Stimulated activated naive B cell treated with anti-CD40 and anti-IgM and Interleukin-4, amounts not matched to agents 10 μg/mL and 1 μg/mL and 100 μg/mL, for 72 hours (primary cell): Measurements from ENCODE around the gene POM121L2.

Source experiments
- ATAC-seq, 2 donors: fragments of 150-1000 bp; cut with Tn5 transposase; replicated peaks; 2 replicates each; pipeline ENCODE4 v1.10.0; 2021; ENCODE audit warnings: moderate library complexity in 1 of 2
- DNase-seq: peaks from one replicate; pipeline ENCODE4 v3.0.0; 2021
- H3K27ac Mint-ChIP-seq: one replicate; pipeline ENCODE4 v1.8.0; 2022; ENCODE audit warnings: mild to moderate bottlenecking, mixed read lengths
- H3K27me3 Mint-ChIP-seq, 2 donors: one replicate each; pipeline ENCODE4 v1.8.0; 2022; ENCODE audit warnings: mixed read lengths in 2 of 2
- H3K36me3 Mint-ChIP-seq, 2 donors: one replicate each; pipeline ENCODE4 v1.8.0; 2022; ENCODE audit warnings: mixed read lengths in 2 of 2, mild to moderate bottlenecking in 1 of 2
- H3K4me1 Mint-ChIP-seq, 2 donors: one replicate each; pipeline ENCODE4 v1.8.0; 2022; ENCODE audit warnings: mixed read lengths in 2 of 2, mild to moderate bottlenecking in 1 of 2
- H3K4me3 Mint-ChIP-seq, 2 donors: one replicate each; pipeline ENCODE4 v1.8.0; 2022; ENCODE audit warnings: mild to moderate bottlenecking in 2 of 2, mixed read lengths in 2 of 2, moderate library complexity in 1 of 2
- H3K9me3 Mint-ChIP-seq, 2 donors: one replicate each; pipeline ENCODE4 v1.8.0; 2022; ENCODE audit warnings: mixed read lengths in 2 of 2, mild to moderate bottlenecking in 1 of 2

Gene POM121L2

DNA sequence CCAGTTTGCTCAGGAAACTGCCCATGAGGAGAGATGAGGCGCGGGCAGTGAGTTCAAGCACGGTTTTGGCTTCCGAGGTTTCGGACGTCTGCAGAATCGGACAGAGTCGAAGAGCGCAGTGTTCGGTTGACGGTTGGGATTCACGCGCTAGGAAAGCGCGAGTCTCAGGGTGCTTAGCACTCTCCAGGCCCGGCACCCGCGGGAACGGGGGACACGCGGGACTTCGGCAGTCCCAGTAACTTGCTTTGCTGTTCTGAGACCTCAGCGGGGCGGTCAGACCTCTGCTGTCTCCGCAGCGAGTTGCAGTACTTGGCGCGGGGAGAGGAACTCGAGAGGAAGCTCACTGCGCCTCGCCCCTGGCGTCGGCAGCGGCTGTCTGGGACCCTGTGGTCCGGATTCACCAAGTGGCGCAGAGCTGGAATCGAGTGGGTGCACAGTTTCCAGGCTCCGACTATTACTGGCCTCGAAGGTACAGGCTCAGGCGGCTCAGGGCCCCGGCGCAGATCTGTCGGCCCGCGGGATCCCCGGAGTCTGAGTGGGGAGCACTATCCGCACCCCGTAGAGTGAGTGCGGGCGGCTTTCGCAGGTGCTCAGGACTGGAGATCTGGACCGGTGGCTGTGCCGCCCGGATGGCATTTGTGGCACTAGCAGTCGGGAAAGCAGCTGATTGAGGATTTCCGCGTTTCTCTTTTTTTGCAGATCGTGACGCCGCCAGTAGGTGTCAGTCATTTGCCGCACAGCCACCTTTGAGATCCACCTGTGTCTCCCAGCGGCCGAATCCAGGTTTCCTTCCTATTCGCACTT, at the start of gene POM121L2:
Gene POM121L2 (minus strand): TSS at position 128 of the 804 bp plus-strand sequence. CDS start 103 bp downstream, at position 25.
- Mint-ChIP-seq H3K4me1 (peaks cover 9 to 12% of the 10 kb centered on the region in 2 donors), H3K27ac (peak within 1 kb of the TSS; percentile 75), H3K9me3 (peaks cover 4% of the 10 kb centered on the region in 2 donors), H3K4me3 (peak within 1 kb of the TSS; percentile 82 to 85), H3K36me3 (peaks cover 0 to 1% of the 10 kb centered on the region in 2 donors), H3K27me3 (peaks cover 68 to 79% of the 10 kb centered on the region in 2 donors)
- ATAC-seq = peak; percentile 64 to 68
- DNase-seq = peak; percentile 40

DNA sequence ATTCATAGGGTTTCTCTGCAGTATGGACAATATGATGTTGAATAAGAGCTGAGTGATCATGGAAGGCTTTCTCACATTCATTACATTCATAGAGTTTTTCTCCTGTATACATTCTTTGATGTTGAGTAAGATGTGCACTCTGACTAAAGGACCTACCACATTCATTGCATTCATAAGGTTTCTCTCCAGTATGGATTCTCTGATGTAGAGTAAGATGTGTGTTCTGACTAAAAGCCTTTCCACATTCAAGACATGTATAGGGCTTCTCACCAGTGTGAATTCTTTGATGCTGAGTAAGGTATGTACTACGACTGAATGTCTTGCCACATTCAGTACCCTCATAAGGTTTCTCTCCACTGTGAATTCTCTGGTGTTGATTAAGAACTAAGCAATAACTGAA, 47.2 kb upstream of the POM121L2 start:
- Mint-ChIP-seq H3K4me3 (no peak overlapping the region), H3K4me1 (no peaks in the 10 kb centered on the region), H3K27me3 (peaks cover 4 to 20% of the 10 kb centered on the region in 2 donors), H3K9me3 (peaks cover 26 to 34% of the 10 kb centered on the region in 2 donors), H3K36me3 (peaks cover 4 to 17% of the 10 kb centered on the region in 2 donors), H3K27ac (no peak overlapping the region)
- DNase-seq = no peak
- no peak for ATAC-seq

DNA sequence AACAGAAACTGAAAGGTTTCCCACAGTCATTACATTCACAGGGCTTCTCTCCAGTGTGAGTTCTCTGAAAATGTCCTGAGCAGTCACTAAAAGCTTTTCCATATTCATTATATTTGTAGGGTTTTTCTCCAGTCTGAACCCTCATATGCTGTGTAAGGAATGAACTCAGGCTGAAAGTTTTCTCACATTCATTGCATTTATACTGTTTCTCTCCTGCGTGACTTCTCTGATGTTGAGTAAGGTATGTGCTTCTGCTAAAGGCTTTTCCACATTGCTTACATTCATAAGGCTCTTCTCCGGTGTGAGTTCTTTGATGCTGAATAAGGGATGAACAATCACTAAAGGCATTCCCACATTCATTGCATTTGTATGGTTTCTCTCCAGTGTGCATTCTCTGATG, 46.7 kb upstream of the POM121L2 start:
- H3K9me3 Mint-ChIP-seq = peaks cover 29 to 34% of the 10 kb centered on the region in 2 donors
- ATAC-seq = no peak
- DNase-seq = no peak
- H3K4me3 Mint-ChIP-seq = no peak overlapping the region
- no peak overlapping the region for H3K27ac Mint-ChIP-seq
- peaks cover 4 to 20% of the 10 kb centered on the region in 2 donors for H3K27me3 Mint-ChIP-seq
- H3K4me1 Mint-ChIP-seq = no peaks in the 10 kb centered on the region
- H3K36me3 Mint-ChIP-seq = peaks cover 4 to 17% of the 10 kb centered on the region in 2 donors

DNA sequence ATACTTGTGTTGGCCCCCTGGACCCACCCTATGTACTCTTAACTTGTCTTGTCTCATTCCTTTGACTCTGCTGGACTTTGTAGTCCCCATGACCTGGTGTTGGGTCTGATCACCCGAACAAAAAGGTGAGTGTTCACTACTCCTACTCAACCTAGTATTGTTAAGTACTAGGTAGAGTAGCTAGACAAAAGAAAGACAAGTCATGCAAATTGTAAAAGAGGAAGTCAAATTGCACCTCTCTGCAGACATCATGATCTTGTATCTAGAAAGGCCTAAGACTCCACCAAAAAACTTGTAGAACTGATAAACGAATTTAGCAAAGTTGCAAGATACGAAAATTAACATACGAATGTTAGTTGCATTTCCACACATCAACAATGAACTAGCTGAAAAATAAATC, 40.8 kb upstream of the POM121L2 start:
- ATAC-seq (no peak), DNase-seq (no peak)
- Mint-ChIP-seq H3K27me3 (peaks cover 7 to 20% of the 10 kb centered on the region in 2 donors), H3K4me1 (no peaks in the 10 kb centered on the region), H3K27ac (no peak overlapping the region), H3K9me3 (peaks cover 10 to 15% of the 10 kb centered on the region in 2 donors), H3K36me3 (peaks cover 0 to 1% of the 10 kb centered on the region in 2 donors), H3K4me3 (no peak overlapping the region)

GRCh38 chr6:27334141-27334540, 22.1 kb upstream of the POM121L2 start:
- peaks cover 24 to 46% of the 10 kb centered on the region in 2 donors for H3K27me3 Mint-ChIP-seq
- peaks cover 0 to 6% of the 10 kb centered on the region in 2 donors for H3K9me3 Mint-ChIP-seq
- H3K36me3 Mint-ChIP-seq = peaks cover 1 to 4% of the 10 kb centered on the region in 2 donors
- DNase-seq = no peak
- no peak for ATAC-seq
- H3K27ac Mint-ChIP-seq = no peak overlapping the region
- peaks cover 5 to 8% of the 10 kb centered on the region in 2 donors for H3K4me1 Mint-ChIP-seq
- H3K4me3 Mint-ChIP-seq = no peak overlapping the region

- peaks cover 0 to 7% of the 10 kb centered on the region in 2 donors for H3K9me3 Mint-ChIP-seq
- H3K27ac Mint-ChIP-seq = no peak overlapping the region
- H3K36me3 Mint-ChIP-seq = peaks cover 1 to 4% of the 10 kb centered on the region in 2 donors
- H3K4me3 Mint-ChIP-seq = no peak overlapping the region
- peaks cover 5 to 8% of the 10 kb centered on the region in 2 donors for H3K4me1 Mint-ChIP-seq
- ATAC-seq (no peak), DNase-seq (no peak)
- H3K27me3 Mint-ChIP-seq = peaks cover 26 to 49% of the 10 kb centered on the region in 2 donors
These were observed 21.6 kb upstream of the POM121L2 start for GRCh38 chr6:27333642-27334040.

- Mint-ChIP-seq H3K27me3 (peaks cover 21 to 51% of the 10 kb centered on the region in 2 donors), H3K36me3 (peaks cover 1 to 4% of the 10 kb centered on the region in 2 donors), H3K9me3 (peaks cover 0 to 9% of the 10 kb centered on the region in 2 donors), H3K4me3 (peak overlapping the region; percentile 68 to 81), H3K27ac (peak overlapping the region; percentile 93), H3K4me1 (peaks cover 5 to 8% of the 10 kb centered on the region in 2 donors)
- ATAC-seq (peak; percentile 50 to 74), DNase-seq (no peak)
These were observed 20.9 kb upstream of the POM121L2 start for GRCh38 chr6:27332692-27333641.

GRCh38 chr6:27327023-27327738, 15.1 kb upstream of the POM121L2 start:
- Mint-ChIP-seq H3K36me3 (no peaks in the 10 kb centered on the region), H3K4me3 (no peak overlapping the region), H3K9me3 (peaks cover 0 to 6% of the 10 kb centered on the region in 2 donors), H3K4me1 (no peaks in the 10 kb centered on the region), H3K27ac (no peak overlapping the region), H3K27me3 (peaks cover 36 to 65% of the 10 kb centered on the region in 2 donors)
- DNase-seq (no peak), ATAC-seq (no peak)

DNA sequence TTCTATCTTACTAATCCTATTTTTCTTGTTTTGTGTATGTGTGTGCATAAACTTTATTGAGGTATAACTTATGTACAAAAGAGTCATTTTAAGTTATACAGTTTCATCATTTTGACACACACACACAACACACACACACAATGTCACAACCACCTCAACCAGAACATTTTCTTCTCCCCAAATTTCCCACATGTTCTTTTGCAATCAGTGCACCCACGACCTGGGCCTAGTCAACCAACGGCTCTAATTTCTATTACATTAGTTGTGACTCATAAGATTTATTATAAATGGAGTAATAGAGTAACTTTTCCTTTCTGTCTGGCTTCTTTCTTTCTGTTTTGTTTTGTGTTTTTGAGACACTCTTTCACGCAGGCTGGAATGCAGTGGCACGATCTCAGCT, 9.8 kb upstream of the POM121L2 start:
- no peak for ATAC-seq
- peaks cover 37 to 54% of the 10 kb centered on the region in 2 donors for H3K27me3 Mint-ChIP-seq
- DNase-seq = no peak
- H3K27ac Mint-ChIP-seq = no peak overlapping the region
- H3K36me3 Mint-ChIP-seq = no peaks in the 10 kb centered on the region
- no peaks in the 10 kb centered on the region for H3K4me1 Mint-ChIP-seq
- H3K9me3 Mint-ChIP-seq = peaks cover 0 to 1% of the 10 kb centered on the region in 2 donors
- no peak overlapping the region for H3K4me3 Mint-ChIP-seq

DNA sequence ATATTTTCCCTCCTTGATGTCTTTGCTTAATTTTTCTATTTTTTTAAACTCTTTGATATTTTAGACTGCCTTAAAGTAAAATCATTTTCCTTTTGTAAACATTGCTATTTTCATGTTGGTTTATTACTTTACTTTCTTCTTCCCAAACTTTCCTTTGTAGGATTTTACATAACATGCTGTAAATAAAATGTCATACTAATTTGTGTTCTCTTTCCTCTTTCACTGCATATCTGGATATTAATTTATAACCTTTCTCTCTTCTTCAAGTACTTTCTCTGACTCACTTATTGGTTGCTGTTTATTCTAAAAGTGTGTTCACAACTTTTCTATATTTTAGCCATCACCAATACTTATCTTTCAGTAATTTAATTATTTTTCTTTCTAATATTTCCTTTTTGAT, 9.3 kb upstream of the POM121L2 start:
- H3K4me3 Mint-ChIP-seq = no peak overlapping the region
- H3K27me3 Mint-ChIP-seq = peaks cover 37 to 54% of the 10 kb centered on the region in 2 donors
- no peak for DNase-seq
- H3K4me1 Mint-ChIP-seq = no peaks in the 10 kb centered on the region
- ATAC-seq = no peak
- no peaks in the 10 kb centered on the region for H3K36me3 Mint-ChIP-seq
- H3K9me3 Mint-ChIP-seq = peaks cover 0 to 1% of the 10 kb centered on the region in 2 donors
- H3K27ac Mint-ChIP-seq = no peak overlapping the region

DNA sequence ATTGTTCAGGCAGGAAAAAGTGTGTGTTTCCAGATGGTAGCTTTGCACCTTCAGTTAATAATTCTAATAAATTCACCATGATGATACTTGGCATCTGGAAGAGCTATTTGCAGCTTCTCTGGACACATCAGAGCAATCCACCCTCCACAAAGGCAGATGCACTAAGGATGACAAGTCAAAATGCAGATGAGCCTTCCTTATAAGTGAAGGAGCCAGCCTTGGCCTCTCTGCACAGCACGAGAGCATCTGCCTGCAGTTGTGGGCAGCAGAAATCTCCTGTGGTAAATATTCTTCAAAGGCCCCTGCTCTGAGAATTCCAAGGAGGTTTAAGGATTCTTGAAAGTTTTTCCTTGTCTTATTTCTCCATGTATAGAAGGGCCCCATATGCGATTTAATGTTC, 6.9 kb upstream of the POM121L2 start:
- Mint-ChIP-seq H3K9me3 (peaks cover 0 to under 1% of the 10 kb centered on the region in 2 donors), H3K27ac (no peak overlapping the region)

DNA sequence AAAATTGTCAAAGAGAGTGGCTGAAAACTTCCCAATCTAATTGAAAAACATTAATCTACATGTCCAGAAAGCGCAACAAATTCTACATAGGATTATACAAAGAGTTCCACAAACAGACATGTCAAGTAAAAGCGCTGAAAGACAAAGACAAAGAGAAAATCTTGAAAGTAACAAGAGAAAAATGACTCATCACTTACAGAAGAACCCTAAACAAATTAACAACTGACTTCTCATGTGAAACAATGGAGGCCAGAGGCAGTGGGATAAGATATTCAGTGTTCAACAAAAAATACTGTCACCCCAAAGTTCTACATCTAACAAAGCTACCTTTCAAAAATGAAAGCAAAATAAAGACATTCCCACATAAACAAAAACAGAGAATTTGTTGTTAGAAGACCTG, 2.0 kb upstream of the POM121L2 start:
- no peak overlapping the region for H3K27ac Mint-ChIP-seq
- H3K27me3 Mint-ChIP-seq = peaks cover 54 to 69% of the 10 kb centered on the region in 2 donors
- ATAC-seq = no peak
- H3K4me3 Mint-ChIP-seq = no peak overlapping the region
- no peak for DNase-seq
- peaks cover 3 to 4% of the 10 kb centered on the region in 2 donors for H3K9me3 Mint-ChIP-seq
- peaks cover 0 to 1% of the 10 kb centered on the region in 2 donors for H3K36me3 Mint-ChIP-seq
- peaks cover 9 to 12% of the 10 kb centered on the region in 2 donors for H3K4me1 Mint-ChIP-seq

More for the DNA sequence above, 6.9 kb upstream of the POM121L2 start:
- Mint-ChIP-seq H3K36me3 (no peaks in the 10 kb centered on the region), H3K4me3 (no peak overlapping the region), H3K4me1 (no peaks in the 10 kb centered on the region), H3K27me3 (peaks cover 36 to 48% of the 10 kb centered on the region in 2 donors)
- no peak for ATAC-seq
- DNase-seq = no peak

DNA sequence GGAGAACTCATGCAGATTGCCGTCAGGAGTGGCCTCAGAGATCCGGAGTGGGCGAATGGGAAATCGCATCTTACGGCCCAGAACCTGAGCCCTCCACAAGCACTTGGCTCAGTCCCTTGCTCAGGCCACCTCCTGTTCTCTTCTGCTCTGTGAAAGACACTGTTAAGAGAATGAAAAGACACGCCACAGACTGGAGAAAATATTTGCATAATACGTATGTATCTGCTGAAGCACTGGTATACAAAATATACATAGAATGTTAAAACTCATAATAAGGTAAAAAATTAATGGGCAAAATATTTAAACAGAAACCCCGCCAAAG, 838 bp upstream of the POM121L2 start:
- Mint-ChIP-seq H3K27me3 (peaks cover 63 to 79% of the 10 kb centered on the region in 2 donors), H3K36me3 (peaks cover 0 to 1% of the 10 kb centered on the region in 2 donors), H3K9me3 (peaks cover 4% of the 10 kb centered on the region in 2 donors), H3K4me1 (peaks cover 9 to 12% of the 10 kb centered on the region in 2 donors), H3K4me3 (peak overlapping the region; percentile 82 to 85), H3K27ac (peak overlapping the region; percentile 75)
- DNase-seq = no peak
- ATAC-seq = peak; percentile 42 to 56

GRCh38 chr6:27311806-27312145, 297 bp downstream of the POM121L2 start:
- Mint-ChIP-seq H3K36me3 (peaks cover 0 to 1% of the 10 kb centered on the region in 2 donors), H3K4me1 (peaks cover 9 to 12% of the 10 kb centered on the region in 2 donors), H3K27me3 (peaks cover 68 to 80% of the 10 kb centered on the region in 2 donors), H3K4me3 (peak overlapping the region; percentile 82 to 85), H3K9me3 (peaks cover 4% of the 10 kb centered on the region in 2 donors), H3K27ac (peak overlapping the region; percentile 75)
- ATAC-seq (no peak), DNase-seq (no peak)
